DOHH2 (cell line): ENCODE data around the gene NPAS3.

Source experiments
- CTCF ChIP-seq: fragments of 200-600 bp; sonication (generic); IDR thresholded peaks from one replicate; pipeline ENCODE4 v1.5.1; 2014; ENCODE audit warnings: antibody characterized with exemption, mild to moderate bottlenecking, low read depth, low read length; ENCODE audit not compliant: poor library complexity, severe bottlenecking
- EZH2phosphoT487 ChIP-seq: fragments of 200-600 bp; sonication (generic); IDR thresholded peaks from 2 replicates; pipeline ENCODE4 v1.6.1; 2017; ENCODE audit warnings: borderline replicate concordance, mild to moderate bottlenecking, antibody characterized with exemption, low read length, moderate library complexity, mixed read lengths

- TF ChIP-seq CTCF (no peak), EZH2phosphoT487 (no peak)
These were observed 38.1 kb upstream of the NPAS3 start for GRCh38 chr14:32900547-32900946.
